H9 (cell line): ENCODE results near the gene MOAP1. TPM values are rescaled to one million over a fixed set of nuclear protein-coding genes. Genes with fewer than 3 reads are reported as not detected.

Experiments used
- DNase-seq: peaks from one replicate; pipeline ENCODE4 v3.0.0-alpha.2; 2017
- H2AFZ ChIP-seq: one replicate; pipeline ENCODE4 v1.6.1; 2013; ENCODE audit warnings: mild to moderate bottlenecking, low read length, control low read depth, moderate library complexity
- H2AK5ac ChIP-seq: 2 replicates; pipeline ENCODE4 v1.6.1; 2013; ENCODE audit warnings: low read length, control low read depth, mixed read lengths; ENCODE audit not compliant: insufficient read length
- H2BK120ac ChIP-seq: one replicate; pipeline ENCODE4 v1.6.1; 2013; ENCODE audit warnings: low read depth, mild to moderate bottlenecking, low read length, control low read depth, inconsistent platforms; ENCODE audit not compliant: poor library complexity, severe bottlenecking
- H2BK12ac ChIP-seq: 2 replicates; pipeline ENCODE4 v1.6.1; 2013; ENCODE audit warnings: low read length, control low read depth, mixed read lengths, low read depth; ENCODE audit not compliant: insufficient read length
- H2BK15ac ChIP-seq: 2 replicates; pipeline ENCODE4 v1.6.1; 2013; ENCODE audit warnings: low read depth, low read length, control low read depth
- H2BK20ac ChIP-seq: one replicate; pipeline ENCODE4 v1.6.1; 2013; ENCODE audit warnings: low read depth, mild to moderate bottlenecking, low read length, control low read depth, inconsistent platforms; ENCODE audit not compliant: poor library complexity, severe bottlenecking
- H2BK5ac ChIP-seq: 2 replicates; pipeline ENCODE4 v1.6.1; 2013; ENCODE audit warnings: low read length, control low read depth, mixed read lengths; ENCODE audit not compliant: insufficient read length
- H3K14ac ChIP-seq: 2 replicates; pipeline ENCODE4 v1.6.1; 2013; ENCODE audit warnings: low read length, control low read depth; ENCODE audit not compliant: insufficient read depth
- H3K18ac ChIP-seq: 2 replicates; pipeline ENCODE4 v1.6.1; 2013; ENCODE audit warnings: low read depth, mild to moderate bottlenecking, mixed read lengths, low read length, control low read depth; ENCODE audit not compliant: insufficient read length
- H3K23ac ChIP-seq: 2 replicates; pipeline ENCODE4 v1.6.1; 2013; ENCODE audit warnings: low read length, control low read depth, mixed read lengths, low read depth; ENCODE audit not compliant: insufficient read length
- H3K23me2 ChIP-seq: 2 replicates; pipeline ENCODE4 v1.6.1; 2013; ENCODE audit warnings: low read depth, mild to moderate bottlenecking, mixed read lengths, low read length, control low read depth; ENCODE audit not compliant: insufficient read length, poor library complexity, severe bottlenecking
- H3K27ac ChIP-seq: 2 replicates; pipeline ENCODE4 v1.5.1; 2013; ENCODE audit warnings: low read length, control low read depth, mixed read lengths, low read depth; ENCODE audit not compliant: insufficient read length
- H3K27me3 ChIP-seq: 2 replicates; pipeline ENCODE4 v1.6.1; 2013; ENCODE audit warnings: low read length, control low read depth, inconsistent platforms; ENCODE audit not compliant: insufficient read depth
- H3K4ac ChIP-seq: 2 replicates; pipeline ENCODE4 v1.6.1; 2013; ENCODE audit warnings: low read depth, mild to moderate bottlenecking, control low read depth, inconsistent platforms, low read length, moderate library complexity
- H3K4me1 ChIP-seq: 2 replicates; pipeline ENCODE4 v1.6.1; 2013; ENCODE audit warnings: low read length, control low read depth, inconsistent platforms; ENCODE audit not compliant: insufficient read depth
- H3K4me2 ChIP-seq: 2 replicates; pipeline ENCODE4 v1.6.1; 2013; ENCODE audit warnings: low read length, control low read depth, mixed read lengths; ENCODE audit not compliant: insufficient read length, insufficient read depth
- H3K56ac ChIP-seq: 2 replicates; pipeline ENCODE4 v1.6.1; 2013; ENCODE audit warnings: low read depth, mild to moderate bottlenecking, mixed read lengths, low read length, control low read depth; ENCODE audit not compliant: insufficient read length
- H3K79me1 ChIP-seq: 2 replicates; pipeline ENCODE4 v1.6.1; 2013; ENCODE audit warnings: low read depth, mild to moderate bottlenecking, moderate library complexity, low read length, control low read depth, inconsistent platforms; ENCODE audit not compliant: insufficient read depth, poor library complexity, severe bottlenecking
- H3K79me2 ChIP-seq: 2 replicates; pipeline ENCODE4 v1.6.1; 2013; ENCODE audit warnings: low read length, control low read depth, inconsistent platforms; ENCODE audit not compliant: insufficient read depth
- H3K9ac ChIP-seq: 2 replicates; pipeline ENCODE4 v1.6.1; 2013; ENCODE audit warnings: low read length, control low read depth, mixed read lengths; ENCODE audit not compliant: insufficient read length; ENCODE audit errors: extremely low read depth
- H3K9me3 ChIP-seq: one replicate; pipeline ENCODE4 v1.6.1; 2013; ENCODE audit warnings: low read depth, low read length, inconsistent platforms; ENCODE audit not compliant: control insufficient read depth
- H3T11ph ChIP-seq: one replicate; pipeline ENCODE4 v1.6.1; 2013; ENCODE audit warnings: mild to moderate bottlenecking, low read length, control low read depth, inconsistent platforms
- H4K20me1 ChIP-seq: one replicate; pipeline ENCODE4 v1.6.1; 2013; ENCODE audit not compliant: control insufficient read depth, insufficient read length, insufficient read depth
- H4K5ac ChIP-seq: 2 replicates; pipeline ENCODE4 v1.6.1; 2013; ENCODE audit warnings: low read depth, mild to moderate bottlenecking, mixed read lengths, low read length, control low read depth; ENCODE audit not compliant: insufficient read length
- H4K8ac ChIP-seq: replicated peaks from 2 replicates; pipeline ENCODE4 v1.6.1; 2013; ENCODE audit warnings: low read length, control low read depth, mixed read lengths, low read depth; ENCODE audit not compliant: insufficient read length
- H4K91ac ChIP-seq: 2 replicates; pipeline ENCODE4 v1.6.1; 2013; ENCODE audit warnings: low read depth, mild to moderate bottlenecking, moderate library complexity, mixed read lengths, low read length, control low read depth; ENCODE audit not compliant: insufficient read length
- H3K27ac Mint-ChIP-seq, 3 experiments: 2 replicates in 2 of 3; 3 replicates in 1 of 3; pipeline ENCODE4 v1.8.0; 2020 to 2021; ENCODE audit warnings: mixed read lengths in 3 of 3, mild to moderate bottlenecking in 1 of 3, moderate library complexity in 1 of 3
- H3K27me3 Mint-ChIP-seq: 2 replicates; pipeline ENCODE4 v1.8.0; 2021; ENCODE audit warnings: low read depth, mild to moderate bottlenecking, moderate library complexity, mixed read lengths
- H3K36me3 Mint-ChIP-seq, 3 experiments: 2 replicates in 2 of 3; 3 replicates in 1 of 3; pipeline ENCODE4 v1.8.0; 2020 to 2021; ENCODE audit warnings: low read depth in 3 of 3, mixed read lengths in 3 of 3; ENCODE audit not compliant: insufficient read depth in 1 of 3
- H3K4me1 Mint-ChIP-seq, 2 experiments: 2 replicates each; pipeline ENCODE4 v1.8.0; 2020; ENCODE audit warnings: mixed read lengths in 2 of 2
- H3K4me3 Mint-ChIP-seq, 2 experiments: 2 replicates in 1 of 2; 3 replicates in 1 of 2; pipeline ENCODE4 v1.8.0; 2020 to 2021; ENCODE audit warnings: mild to moderate bottlenecking in 2 of 2, mixed read lengths in 2 of 2, moderate library complexity in 1 of 2
- H3K9me3 Mint-ChIP-seq, 2 experiments: 2 replicates in 1 of 2; 3 replicates in 1 of 2; pipeline ENCODE4 v1.8.0; 2020; ENCODE audit warnings: mild to moderate bottlenecking in 2 of 2, mixed read lengths in 2 of 2, moderate library complexity in 1 of 2
- CTCF ChIP-seq: fragments of 200-600 bp; sonication (generic); conservative IDR thresholded peaks from 3 replicates; pipeline ENCODE4 v1.8.0; 2021; ENCODE audit warnings: antibody characterized with exemption, mild to moderate bottlenecking
- WGBS: extraction: QIAGEN DNeasy Blood & Tissue Kit; methylation state at CpG from one replicate; pipeline ENCODE4 v1.1.7; 2013; ENCODE audit warnings: missing lambda C conversion rate, low lambda C conversion rate, mixed read lengths; ENCODE audit not compliant: insufficient read length; ENCODE audit errors: extremely low coverage; 5-methylcytosine and 5-hydroxymethylcytosine counted together
- total RNA-seq: library from RNA; stranded (reverse); gene quantifications from 2 replicates; pipeline ENCODE4 v1.2.1, GENCODE V29; 2021

Gene MOAP1
- total RNA-seq, 1 experiment from 2014 or later: 13.6 TPM

GRCh38 chr14:93186956-93187355 lies 2.3 kb upstream of the MOAP1 start:
- Histone ChIP-seq H4K5ac (no peak overlapping the region), H2BK12ac (no peak overlapping the region), H3K4me2 (no peak overlapping the region), H3K9ac (no peak overlapping the region), H3K23ac (no peak overlapping the region), H3K4ac (no peak overlapping the region), H3K79me1 (peaks cover 9% of the 10 kb centered on the region), H2AFZ (no peak overlapping the region), H3K56ac (no peak overlapping the region), H3K14ac (no peak overlapping the region), H4K8ac (no peak overlapping the region), H3K18ac (no peak overlapping the region), H3K79me2 (no peaks in the 10 kb centered on the region; the same call in 1 of the 2 replicates), H4K20me1 (no peaks in the 10 kb centered on the region), H2AK5ac (no peak overlapping the region), H3K9me3 (no peaks in the 10 kb centered on the region), H3K23me2 (peaks cover 3% of the 10 kb centered on the region), H4K91ac (no peak overlapping the region), H3K27me3 (no peaks in the 10 kb centered on the region), H3K4me1 (no peaks in the 10 kb centered on the region), H2BK15ac (no peak overlapping the region), H2BK5ac (no peak overlapping the region), H2BK120ac (no peak overlapping the region), H2BK20ac (no peak overlapping the region), H3T11ph (no peak overlapping the region), H3K27ac (no peak overlapping the region)
- Mint-ChIP-seq H3K27me3 (no peaks in the 10 kb centered on the region), H3K4me3 (no peak overlapping the region), H3K27ac (no peak overlapping the region), H3K9me3 (no peaks in the 10 kb centered on the region), H3K4me1 (peaks cover 11 to 18% of the 10 kb centered on the region in 2 experiments), H3K36me3 (peaks cover 3 to 35% (median 34%) of the 10 kb centered on the region in 3 experiments; a peak in 6 of 7 replicates)
- no peak for TF ChIP-seq CTCF
- no peak for DNase-seq
- no CpG with 5 or more reads among the region's 3 CpGs for WGBS
